ENCODE results near the gene GRM5. TPM values are rescaled to one million over a fixed set of nuclear protein-coding genes. Genes with fewer than 3 reads are reported as not detected.

Gene GRM5
- polyA plus RNA-seq, 4 donors = 0.14 to 0.18 (median 0.16) TPM

GRCh38 chr11:88744140-88744539 lies 321.6 kb downstream of the GRM5 start:
- no peak for DNase-seq (ENCODE audit: low read depth in 4 of 4, low spot score in 3 of 4)

- DNase-seq (ENCODE audit: low read depth in 4 of 4, low spot score in 3 of 4) = no peak
These were observed 326.3 kb downstream of the GRM5 start for GRCh38 chr11:88739524-88739923.

- no peak for DNase-seq (ENCODE audit: low read depth in 4 of 4, low spot score in 3 of 4)
These were observed 356.2 kb downstream of the GRM5 start for GRCh38 chr11:88709567-88709966.

- no peak for DNase-seq (ENCODE audit: low read depth in 4 of 4, low spot score in 3 of 4)
These were observed 361.3 kb downstream of the GRM5 start for GRCh38 chr11:88704485-88704884.

GRCh38 chr11:88701816-88702215 lies 364.0 kb downstream of the GRM5 start:
- DNase-seq (ENCODE audit: low read depth in 4 of 4, low spot score in 3 of 4) = no peak

DNA sequence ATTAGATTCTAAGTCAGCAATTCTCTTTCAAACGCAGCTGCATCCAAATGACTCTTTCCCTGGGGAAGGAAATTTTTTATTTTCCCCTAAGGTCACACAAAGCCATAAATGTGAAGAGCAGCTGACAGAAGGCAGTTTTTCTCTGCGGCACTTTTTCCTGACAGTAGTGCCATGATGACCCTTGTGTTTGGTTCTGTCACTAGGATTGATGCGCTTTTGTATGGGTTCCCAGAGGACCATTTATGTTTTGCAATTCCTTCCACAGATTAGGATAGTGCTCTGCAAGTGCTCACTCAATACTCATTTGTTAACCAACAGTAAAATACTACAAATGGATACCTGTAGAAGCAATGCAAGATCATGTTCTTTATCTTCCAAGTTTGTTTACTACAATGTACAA lies 368.6 kb downstream of the GRM5 start:
- DNase-seq (ENCODE audit: low read depth in 4 of 4, low spot score in 3 of 4) = no peak

DNA sequence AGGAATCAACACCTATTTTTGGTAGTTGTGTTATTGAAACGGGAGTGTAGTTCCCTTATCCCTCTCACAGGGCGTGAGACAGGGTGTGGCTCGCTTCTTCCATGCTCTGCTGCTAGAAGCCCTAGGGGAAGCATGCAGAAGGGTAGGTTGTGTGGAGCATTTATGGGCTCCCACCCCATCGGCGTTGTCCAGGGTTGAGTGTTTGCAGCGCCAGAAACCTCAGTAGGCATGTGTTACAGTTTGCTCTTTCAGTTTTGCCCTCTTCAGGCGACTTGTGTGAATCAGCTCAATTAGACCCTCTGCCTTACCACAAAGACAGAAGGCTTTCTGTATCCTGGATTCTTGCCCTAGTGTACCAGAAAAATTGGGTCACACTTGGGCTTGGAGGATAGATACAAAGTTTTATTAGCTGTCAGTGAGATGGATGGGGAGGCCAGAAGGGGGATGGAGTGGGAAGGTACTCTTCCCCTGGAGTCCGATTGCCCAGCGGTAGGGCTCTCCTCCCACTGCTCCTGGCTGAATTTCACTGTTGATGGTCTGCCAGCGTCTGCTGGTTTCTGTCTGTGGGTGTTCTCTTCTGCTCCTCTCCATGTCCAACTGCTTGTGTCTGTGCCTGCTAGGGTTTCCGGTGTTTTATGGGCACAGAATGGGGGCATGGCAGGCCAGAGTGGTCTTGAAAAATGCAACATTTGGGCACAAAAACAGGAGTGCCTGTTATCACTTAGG lies 369.9 kb downstream of the GRM5 start:
- DNase-seq (ENCODE audit: low read depth in 4 of 4, low spot score in 3 of 4) = no peak

DNA sequence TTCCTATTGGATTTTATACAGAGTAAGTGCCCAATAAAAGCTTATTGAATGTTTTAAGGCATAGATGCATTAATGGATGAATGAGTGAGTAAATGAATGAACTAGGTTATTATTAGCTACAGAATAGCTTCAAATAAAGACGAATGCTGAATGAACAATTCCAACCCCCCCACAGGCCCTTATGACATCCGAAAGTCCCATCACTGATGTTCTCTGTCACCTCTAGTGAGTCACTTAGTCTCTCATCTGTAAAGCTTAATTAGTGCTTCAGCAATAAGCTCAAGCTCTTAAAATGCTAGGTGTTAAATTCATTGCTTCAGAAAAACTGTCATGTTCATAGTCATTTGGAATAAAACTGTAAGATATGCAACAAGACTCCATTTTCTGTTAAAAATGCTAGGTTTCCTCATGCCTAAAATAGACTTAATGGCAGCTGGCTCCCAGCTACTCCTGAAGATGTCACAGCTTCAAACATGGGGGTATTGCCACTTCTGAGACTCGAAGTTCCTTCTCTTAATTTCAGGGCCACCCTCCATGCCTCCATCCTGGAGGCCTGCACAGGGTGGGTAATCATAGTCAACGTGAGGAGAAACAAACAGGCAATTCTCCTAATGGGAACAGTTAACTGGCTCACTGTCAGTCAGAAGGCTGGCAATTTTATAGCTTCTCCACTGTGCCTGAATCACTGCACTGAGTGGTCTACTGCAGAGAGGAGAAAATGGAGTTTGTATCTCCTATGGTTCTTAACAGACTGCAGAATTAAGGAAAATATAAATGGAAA lies 373.3 kb downstream of the GRM5 start:
- DNase-seq (ENCODE audit: low read depth in 4 of 4, low spot score in 3 of 4) = no peak

GRCh38 chr11:88689548-88690240 lies 376.1 kb downstream of the GRM5 start:
- no peak for DNase-seq (ENCODE audit: low read depth in 4 of 4, low spot score in 3 of 4)

DNA sequence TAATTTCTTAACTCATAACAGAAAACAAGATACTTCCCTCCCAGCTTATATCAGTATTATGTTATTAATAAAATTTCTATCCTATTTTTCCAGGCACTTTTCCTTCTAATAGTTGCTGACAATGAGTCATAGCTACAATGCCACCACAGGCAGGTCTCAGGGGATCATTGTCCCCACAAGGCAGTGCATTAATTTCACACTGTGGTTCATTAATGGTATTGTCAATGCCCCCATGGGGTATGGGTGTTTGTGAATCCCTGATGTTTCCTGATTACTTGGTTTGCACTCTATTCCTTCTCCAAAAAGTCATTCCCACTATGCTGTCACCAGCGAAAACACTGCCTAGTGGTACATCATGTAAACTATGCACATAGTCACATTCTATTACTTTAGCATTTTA lies 382.8 kb downstream of the GRM5 start:
- no peak for DNase-seq (ENCODE audit: low read depth in 4 of 4, low spot score in 3 of 4)

DNA sequence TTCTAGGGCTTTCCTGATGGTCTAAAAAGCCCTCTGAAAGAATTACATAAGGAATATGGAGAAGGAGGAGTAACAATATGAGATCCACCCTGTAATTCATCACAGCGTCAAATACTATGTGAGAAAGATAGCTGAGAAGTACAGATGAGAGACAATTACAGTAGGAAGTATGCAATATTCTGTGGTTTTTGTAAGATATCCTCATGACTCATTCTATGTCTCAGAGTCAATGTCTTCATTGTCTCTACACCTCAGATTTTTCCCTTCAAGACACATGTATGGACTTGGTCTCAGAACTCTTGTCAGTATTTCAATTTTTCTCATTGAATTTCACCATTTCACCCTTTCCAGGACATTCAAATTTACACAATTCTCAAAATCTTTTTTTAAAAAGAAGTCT lies 385.0 kb downstream of the GRM5 start:
- DNase-seq (ENCODE audit: low read depth in 4 of 4, low spot score in 3 of 4) = no peak

- DNase-seq (ENCODE audit: low read depth in 4 of 4, low spot score in 3 of 4) = no peak
These were observed 399.4 kb downstream of the GRM5 start for GRCh38 chr11:88666364-88666763.

GRCh38 chr11:88657076-88657738 lies 408.6 kb downstream of the GRM5 start:
- no peak for DNase-seq (ENCODE audit: low read depth in 4 of 4, low spot score in 3 of 4)

- DNase-seq (ENCODE audit: low read depth in 4 of 4, low spot score in 3 of 4) = no peak
These were observed 409.5 kb downstream of the GRM5 start for GRCh38 chr11:88656283-88656682.

DNA sequence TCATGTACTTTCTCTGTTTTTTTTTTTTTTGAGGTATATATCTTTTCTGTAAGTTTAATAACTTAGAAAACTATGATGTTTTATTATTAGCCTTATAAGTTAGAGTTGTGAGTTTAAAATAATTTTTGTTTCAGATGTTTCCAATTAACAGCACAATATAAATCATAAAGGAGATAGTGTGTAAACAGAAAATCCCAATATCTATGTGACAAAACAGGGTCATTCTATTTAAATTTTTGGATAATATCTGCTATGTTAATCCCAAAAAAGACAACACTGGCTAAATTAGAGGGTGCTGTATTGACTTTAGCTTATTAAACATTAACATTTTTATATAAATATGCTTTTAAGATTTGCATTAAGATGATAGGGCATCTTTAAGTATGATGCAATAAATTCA lies 410.1 kb downstream of the GRM5 start:
- DNase-seq (ENCODE audit: low read depth in 4 of 4, low spot score in 3 of 4) = no peak

DNA sequence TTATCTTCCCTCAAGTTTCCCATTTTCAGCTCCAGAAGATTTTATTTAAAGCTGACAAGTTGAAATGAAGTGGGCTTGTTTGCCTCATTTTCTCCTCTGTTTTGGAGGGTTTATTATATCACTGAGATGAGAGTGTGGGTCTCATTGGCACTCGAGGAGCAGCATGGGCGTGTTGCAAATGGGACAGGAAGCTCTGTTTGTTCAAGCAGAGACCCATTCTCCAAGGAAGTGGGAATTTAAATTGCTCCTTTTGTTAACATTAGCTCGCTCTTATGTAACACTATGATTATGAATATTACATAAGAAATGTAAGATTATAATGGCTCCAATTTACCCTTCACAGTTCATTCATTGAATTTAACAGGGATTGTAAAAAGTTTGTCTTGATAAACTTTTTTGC lies 410.6 kb downstream of the GRM5 start:
- DNase-seq (ENCODE audit: low read depth in 4 of 4, low spot score in 3 of 4) = no peak

DNA sequence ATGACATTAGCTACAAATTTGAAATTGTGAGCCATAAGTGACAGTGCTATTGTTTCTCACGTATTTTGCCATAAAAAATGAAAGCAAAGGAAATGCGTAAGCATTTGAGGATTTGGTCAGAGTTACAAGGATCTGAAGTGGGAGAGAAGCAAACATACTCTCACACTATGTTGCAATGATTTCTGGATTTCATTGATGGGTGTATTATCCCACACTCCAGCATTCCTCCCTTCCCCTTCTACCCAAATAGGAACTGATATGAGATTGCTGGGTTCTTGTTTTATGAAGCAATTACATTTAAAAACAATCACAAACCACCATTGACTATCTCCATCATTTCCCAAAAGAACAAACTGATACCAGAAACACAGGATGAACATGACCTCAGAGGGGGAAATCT lies 414.2 kb downstream of the GRM5 start:
- no peak for DNase-seq (ENCODE audit: low read depth in 4 of 4, low spot score in 3 of 4)

GRCh38 chr11:88644724-88645123 lies 421.1 kb downstream of the GRM5 start:
- DNase-seq (ENCODE audit: low read depth in 4 of 4, low spot score in 3 of 4) = no peak

GRCh38 chr11:88632163-88632562 lies 433.6 kb downstream of the GRM5 start:
- DNase-seq (ENCODE audit: low read depth in 4 of 4, low spot score in 3 of 4) = no peak

DNA sequence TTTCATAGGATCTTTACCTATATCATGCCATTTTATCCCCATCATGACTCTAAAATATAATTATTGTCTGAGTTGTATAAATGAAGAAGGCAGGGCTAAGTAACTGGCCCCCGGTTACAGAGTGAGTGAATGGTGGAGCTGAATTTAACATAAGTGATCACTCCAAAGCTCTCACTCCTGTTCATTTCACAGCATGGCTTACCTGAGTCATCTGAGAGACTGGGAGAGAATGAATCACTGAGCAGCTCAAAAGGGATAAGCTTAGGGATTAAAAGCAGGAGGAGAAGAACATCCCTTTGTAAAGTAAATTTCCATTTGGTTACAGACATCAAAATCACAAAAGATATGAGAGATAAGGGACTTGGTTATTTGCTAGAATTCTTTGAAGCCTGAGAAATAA lies 434.3 kb downstream of the GRM5 start:
- DNase-seq (ENCODE audit: low read depth in 4 of 4, low spot score in 3 of 4) = no peak

DNA sequence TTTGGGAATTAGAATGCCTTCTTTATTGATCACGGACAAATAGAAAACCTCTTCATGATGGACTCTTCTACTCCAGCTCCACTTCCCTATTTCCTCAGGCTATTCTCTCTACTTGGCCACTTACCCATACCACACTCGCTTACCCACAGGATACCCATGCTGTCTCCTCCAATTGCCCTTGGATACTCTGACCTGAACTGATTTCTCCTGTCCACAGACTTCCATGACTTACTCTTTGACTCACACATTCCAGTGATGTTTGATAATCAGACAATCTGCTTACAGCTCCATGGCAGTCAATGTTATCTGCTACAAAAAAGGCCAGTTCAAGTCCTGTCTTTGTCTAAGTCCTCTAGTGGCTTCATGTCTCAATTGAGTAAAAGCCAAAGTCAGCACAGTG lies 436.3 kb downstream of the GRM5 start:
- no peak for DNase-seq (ENCODE audit: low read depth in 4 of 4, low spot score in 3 of 4)

Measured in left renal pelvis (tissue), 4 donors.